GM12878 (cell line): ENCODE results near the gene MEN1. TPM values are rescaled to one million over a fixed set of nuclear protein-coding genes. Genes with fewer than 3 reads are reported as not detected.

ENCODE experiments used
- ATAC-seq: fragments of 200-7000 bp; cut with Tn5 transposase; 3 replicates; pipeline ENCODE4 v1.9.1; 2020; ENCODE audit warnings: mild to moderate bottlenecking, moderate library complexity
- BruUV-seq: library from RNA; stranded (reverse); fragments of 400-500 nt; replicated peaks from 2 replicates; lab custom pipeline; 2021; lab: Mats Ljungman, UMichigan
- CTCF ChIA-PET: fragments of 300-600 bp; sonication (Branson Sonifier 250); formaldehyde crosslinking; extraction: SDS; loops from one replicate; lab custom pipeline; 2021; ENCODE audit warnings: inconsistent platforms; lab: Yijun Ruan, JAX
- POLR2A ChIA-PET: fragments of 350-600 bp; formaldehyde crosslinking; extraction: SDS; loops from one replicate; lab custom pipeline; 2021; ENCODE audit warnings: inconsistent platforms; lab: Charles Lee
- RAD21 ChIA-PET: fragments of 300-600 bp; sonication (Branson Sonifier 250); formaldehyde crosslinking; loops from one replicate; lab custom pipeline; 2023; ENCODE audit warnings: antibody characterized with exemption; ENCODE audit not compliant: unreplicated experiment; lab: Charles Lee
- SMC1A ChIA-PET: fragments of 300-600 bp; sonication (Branson Sonifier 250); formaldehyde crosslinking; loops from one replicate; lab custom pipeline; 2023; ENCODE audit not compliant: unreplicated experiment, uncharacterized antibody; lab: Charles Lee
- DNase-seq: peaks from one replicate; pipeline ENCODE4 v3.0.0-alpha.2; 2011; ENCODE audit warnings: low read depth, low spot score
- FAIRE-seq: peaks from 3 replicates; lab custom pipeline; 2011; peaks lifted over from hg19 to GRCh38; lab: Jason Lieb, UNC
- H2AFZ ChIP-seq: 2 replicates; pipeline ENCODE4 v1.6.0; 2011; ENCODE audit warnings: low read depth, low read length, control low read depth; ENCODE audit not compliant: control insufficient read depth
- H3K27ac ChIP-seq: 2 replicates; pipeline ENCODE4 v1.5.1; 2011; ENCODE audit warnings: control low read depth; ENCODE audit not compliant: control insufficient read depth, insufficient read depth
- H3K27me3 ChIP-seq, 2 experiments: replicated peaks in 1 of 2; 2 replicates each; pipeline versions ENCODE4 v1.6.0 to v1.6.1; 2011; ENCODE audit warnings: low read length in 1 of 2; ENCODE audit not compliant: control insufficient read depth in 2 of 2, insufficient read depth in 2 of 2
- H3K36me3 ChIP-seq, 2 experiments: 2 replicates each; pipeline ENCODE4 v1.5.1; 2011; ENCODE audit warnings: low read length in 1 of 2; ENCODE audit not compliant: control insufficient read depth in 2 of 2, insufficient read depth in 2 of 2
- H3K4me1 ChIP-seq: 2 replicates; pipeline ENCODE4 v1.6.1; 2011; ENCODE audit warnings: mild to moderate bottlenecking, low read length, moderate library complexity, mixed read lengths; ENCODE audit not compliant: control insufficient read depth, insufficient read depth
- H3K4me2 ChIP-seq: 2 replicates; pipeline ENCODE4 v1.6.0; 2011; ENCODE audit warnings: control low read depth; ENCODE audit not compliant: control insufficient read depth, insufficient read depth
- H3K4me3 ChIP-seq: fragments of 200-600 bp; sonication (generic); 2 replicates; pipeline ENCODE4 v1.5.1; 2016
- H3K79me2 ChIP-seq: 2 replicates; pipeline ENCODE4 v1.6.0; 2011; ENCODE audit warnings: low read length; ENCODE audit not compliant: control insufficient read depth, insufficient read depth
- H3K9ac ChIP-seq: 2 replicates; pipeline ENCODE4 v1.8.0; 2011; ENCODE audit warnings: low read length, control low read depth, mixed read lengths; ENCODE audit not compliant: control insufficient read depth, insufficient read depth
- H3K9me3 ChIP-seq: replicated peaks from 3 replicates; pipeline ENCODE4 v1.5.1; 2011; ENCODE audit warnings: mild to moderate bottlenecking, low read length; ENCODE audit not compliant: control insufficient read depth, insufficient read depth
- H4K20me1 ChIP-seq: 2 replicates; pipeline ENCODE4 v1.6.0; 2011; ENCODE audit not compliant: control insufficient read depth, insufficient read depth
- CBX3 ChIP-seq: fragments of 200-600 bp; sonication (generic); IDR thresholded peaks from 2 replicates; pipeline ENCODE4 v1.6.1; 2016; ENCODE audit warnings: low read depth, borderline replicate concordance
- KAT2A ChIP-seq: conservative IDR thresholded peaks from 2 replicates; pipeline ENCODE4 v1.6.1; 2011; ENCODE audit warnings: low read depth, low read length; ENCODE audit not compliant: control insufficient read depth
- KLF5 ChIP-seq: fragments of 450-650 bp; IDR thresholded peaks from 2 replicates; pipeline ENCODE4 v1.6.1; 2014; ENCODE audit warnings: mild to moderate bottlenecking; ENCODE audit not compliant: partially characterized antibody
- SREBF1 ChIP-seq: IDR thresholded peaks from 2 replicates; pipeline ENCODE4 v1.6.1; 2012; ENCODE audit warnings: mild to moderate bottlenecking, low read length
- ZNF24 ChIP-seq: fragments of 450-650 bp; IDR thresholded peaks from 2 replicates; pipeline ENCODE4 v1.6.1; 2017; ENCODE audit warnings: antibody characterized with exemption, mild to moderate bottlenecking
- WGBS: methylation state at CpG from one replicate; pipeline ENCODE4 v1.1.6; 2016; ENCODE audit warnings: low lambda C conversion rate; ENCODE audit not compliant: insufficient replicate concordance, insufficient coverage; ENCODE audit errors: missing lambda C conversion rate; 5-methylcytosine and 5-hydroxymethylcytosine counted together
- in situ Hi-C: fragments of 300-500 bp; cut with MboI; formaldehyde crosslinking; loops from 9 replicates; pipeline ENCODE4 v1.14.3; 2018; ENCODE audit warnings: mixed read lengths
- intact Hi-C: fragments of 100-400 bp; cut with micrococcal nuclease; formaldehyde crosslinking; loops from one replicate; pipeline ENCODE4 v1.14.2; 2022; ENCODE audit not compliant: unreplicated experiment
- polyA plus RNA-seq, 11 experiments: library from polyadenylated mRNA; depleted of rRNA in 4 of 11; unstranded in 6 of 11; stranded (reverse) in 5 of 11; fragments of >200 nt; fragmentation: Nextera tagmentation in 4 of 11; fragmentation: Illumina TruSeq in 1 of 11; extraction: Ambion mirVana in 4 of 11; extraction: Trizol in 1 of 11; gene quantifications; 1 replicate in 1 of 11; 2 replicates in 10 of 11; pipeline versions ENCODE4 v1.2.1 to v1.2.3, GENCODE V29; 2011 to 2016; ENCODE audit warnings: inconsistent platforms in 2 of 11, missing spikeins in 2 of 11, low read depth in 1 of 11
- total RNA-seq, 4 experiments: library from RNA; depleted of rRNA in 3 of 4; stranded (reverse); fragments of >200 nt in 3 of 4; fragmentation: Illumina TruSeq in 1 of 4; extraction: Trizol in 1 of 4; gene quantifications; 2 replicates each; pipeline versions ENCODE4 v1.2.1 to v1.2.3, GENCODE V29; 2013 to 2021
- TF ChIP-seq, protein P1 (sequence below): IDR thresholded peaks from 2 replicates; pipeline ENCODE4 v1.6.1; 2011; ENCODE audit warnings: borderline replicate concordance, low read depth, mild to moderate bottlenecking, moderate library complexity, mixed read lengths, low read length; ENCODE audit not compliant: insufficient read depth; ENCODE audit errors: extremely low read length

The MEN1 gene
- total and polyA plus RNA-seq, 10 of the 15 experiments (the other 5 are each of a cell fraction or from before 2014, with no cell fraction given), result 2.5 to 39.7 (median 20.7) TPM

DNA sequence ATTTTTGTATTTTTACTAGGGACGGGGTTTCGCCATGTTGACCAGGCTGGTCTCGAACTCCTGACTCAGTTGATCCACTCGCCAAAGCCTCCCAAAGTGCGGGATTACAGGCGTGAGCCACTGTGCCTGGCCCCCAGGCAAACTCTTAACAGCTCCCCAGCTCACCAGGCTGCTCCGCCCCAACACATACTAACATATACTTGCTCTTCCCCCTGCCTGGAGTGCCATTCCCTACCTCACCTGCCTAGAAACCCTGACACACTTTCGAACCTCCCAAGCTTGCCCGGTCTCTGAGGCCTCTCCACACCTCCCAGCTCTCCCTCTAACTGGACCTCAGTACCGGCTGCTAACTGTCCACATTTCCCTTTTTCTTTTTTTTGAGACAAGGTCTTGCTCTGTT, 15.8 kb downstream of the MEN1 start:
- ChIA-PET POLR2A (no interaction called here), CTCF (interaction anchor here (0.7 to 1.2 kb wide), 3 partner anchors 10 to 22 kb away, joined by 3 read pairs; no protein-coding TSS in a partner anchor), SMC1A (interaction anchor here (0.9 to 1.1 kb wide), 2 partner anchors 9 to 54 kb away, joined by 3 to 4 read pairs; no protein-coding TSS in a partner anchor), RAD21 (no interaction called here)
- BruUV-seq, result no TSS peak
- Histone ChIP-seq H3K9ac (no peak overlapping the region), H3K4me3 (no peak overlapping the region), H3K27ac (no peak overlapping the region), H3K4me1 (peaks cover 6% of the 10 kb centered on the region), H3K9me3 (no peaks in the 10 kb centered on the region), H2AFZ (no peak overlapping the region), H3K36me3 (peaks cover 11 to 18% of the 10 kb centered on the region in 2 experiments; a peak in 3 of 4 replicates), H3K4me2 (no peak overlapping the region), H4K20me1 (no peaks in the 10 kb centered on the region), H3K27me3 (no peaks in the 10 kb centered on the region), H3K79me2 (peaks cover 2% of the 10 kb centered on the region)
- in situ Hi-C loops (no loop called here), intact Hi-C loops (no loop called here)
- 85% methylated on average over 10 of the region's 10 CpGs for WGBS
- DNase-seq, result no peak
- FAIRE-seq, result no peak
- ATAC-seq, result no peak
- TF ChIP-seq, protein P1, sequence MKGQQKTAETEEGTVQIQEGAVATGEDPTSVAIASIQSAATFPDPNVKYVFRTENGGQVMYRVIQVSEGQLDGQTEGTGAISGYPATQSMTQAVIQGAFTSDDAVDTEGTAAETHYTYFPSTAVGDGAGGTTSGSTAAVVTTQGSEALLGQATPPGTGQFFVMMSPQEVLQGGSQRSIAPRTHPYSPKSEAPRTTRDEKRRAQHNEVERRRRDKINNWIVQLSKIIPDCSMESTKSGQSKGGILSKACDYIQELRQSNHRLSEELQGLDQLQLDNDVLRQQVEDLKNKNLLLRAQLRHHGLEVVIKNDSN, result no peak
- TF ChIP-seq CBX3 (no peak), SREBF1 (no peak), KAT2A (no peak), ZNF24 (no peak), KLF5 (no peak)
